Muscle of arm (tissue), 12 donors: Measurements from ENCODE around the gene TNFRSF18. TPM values are rescaled to one million over a fixed set of nuclear protein-coding genes. Genes with fewer than 3 reads are reported as not detected.

Experiments
- DNase-seq: peaks from one replicate; pipeline ENCODE4 v3.0.0-alpha.2; 2013
- polyA plus RNA-seq, 12 donors: library from polyadenylated mRNA; unstranded; fragments of 120-200 nt; gene quantifications; one replicate each; pipeline ENCODE4 v1.2.1, GENCODE V29; 2013; ENCODE audit not compliant: insufficient read length in 12 of 12

TNFRSF18 gene
- polyA plus RNA-seq, 12 donors = 0.87 to 4.2 (median 2.6) TPM; not detected in 2

GRCh38 chr1:1241588-1242219, 35.3 kb upstream of the TNFRSF18 start:
- DNase-seq = no peak

GRCh38 chr1:1240822-1241587, 34.6 kb upstream of the TNFRSF18 start:
- DNase-seq = no peak

GRCh38 chr1:1240348-1240732, 33.9 kb upstream of the TNFRSF18 start:
- no peak for DNase-seq

GRCh38 chr1:1239614-1240347, 33.4 kb upstream of the TNFRSF18 start:
- no peak for DNase-seq

- no peak for DNase-seq
Observed at GRCh38 chr1:1239227-1239613, 32.8 kb upstream of the TNFRSF18 start.

- no peak for DNase-seq
Observed at GRCh38 chr1:1238702-1239178, 32.3 kb upstream of the TNFRSF18 start.

- DNase-seq = no peak
Observed at GRCh38 chr1:1237874-1238701, 31.7 kb upstream of the TNFRSF18 start.

- DNase-seq = no peak
Observed at GRCh38 chr1:1236945-1237873, 30.8 kb upstream of the TNFRSF18 start.

- no peak for DNase-seq
Observed at GRCh38 chr1:1236176-1236763, 29.9 kb upstream of the TNFRSF18 start.

GRCh38 chr1:1235016-1235744, 28.8 kb upstream of the TNFRSF18 start:
- DNase-seq = no peak

- no peak for DNase-seq
Observed at GRCh38 chr1:1234180-1234808, 27.9 kb upstream of the TNFRSF18 start.

- DNase-seq = no peak
Observed at GRCh38 chr1:1233567-1233892, 27.1 kb upstream of the TNFRSF18 start.

- no peak for DNase-seq
Observed at GRCh38 chr1:1232796-1233566, 26.6 kb upstream of the TNFRSF18 start.

GRCh38 chr1:1232208-1232795, 25.9 kb upstream of the TNFRSF18 start, which contains the start of gene B3GALT6:
Gene B3GALT6 (plus strand): TSS chr1:1232237. CDS start chr1:1232279, 42 bp downstream.
- no peak for DNase-seq

- DNase-seq = peak; percentile 96
Observed at GRCh38 chr1:1231400-1232207, 25.2 kb upstream of the TNFRSF18 start, which contains the start of gene SDF4. Gene SDF4 (minus strand): TSS chr1:1232001. CDS start chr1:1228772, 3,229 bp downstream.

GRCh38 chr1:1230656-1231399, 24.4 kb upstream of the TNFRSF18 start:
- DNase-seq = no peak
